Measurements from ENCODE around the gene PRR7.

PRR7 gene

DNA sequence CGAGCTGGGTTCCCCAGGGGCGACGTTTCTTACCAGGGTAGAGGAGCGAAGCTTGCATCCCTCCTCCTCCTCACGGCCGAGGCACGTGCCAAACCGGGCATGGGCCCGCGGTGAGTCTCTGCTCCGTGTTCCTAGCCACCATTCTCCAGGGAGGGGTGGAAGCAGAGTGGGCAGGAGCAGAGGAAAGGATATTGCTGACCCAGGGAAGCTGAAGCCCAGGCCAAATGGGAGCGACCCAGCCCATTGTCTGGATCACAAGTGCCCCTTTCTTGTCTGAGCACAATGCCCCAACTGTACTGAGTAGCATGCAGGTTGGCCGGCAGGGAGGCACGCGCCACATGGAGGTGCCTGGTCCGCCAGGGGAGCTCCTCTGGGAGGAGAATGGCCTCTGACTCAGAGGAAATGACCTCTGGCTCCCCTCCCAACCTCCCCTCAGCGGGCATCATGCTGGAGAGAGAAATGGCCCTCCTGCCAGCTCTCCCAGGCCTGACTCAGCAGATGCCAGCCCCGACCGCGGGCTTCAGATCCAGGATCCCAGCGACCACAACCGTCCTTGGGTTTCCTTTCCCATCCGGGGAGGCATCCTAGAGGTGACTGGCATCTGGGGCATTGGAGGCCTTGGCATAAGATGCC is 1.1 kb downstream of the PRR7 start:
- no peak; the same call in 1 of the 2 replicates for TF ChIP-seq RAD21 (IDR thresholded peaks at IDR 0.05; ENCODE audit: low read depth)
- no peak for TF ChIP-seq CEBPB (IDR thresholded peaks at IDR 0.05)
- TF ChIP-seq TEAD4 (IDR thresholded peaks at IDR 0.05), result peak; percentile 54
- no peak for TF ChIP-seq TAF1 (IDR thresholded peaks at IDR 0.05; ENCODE audit: low read depth)
- TF ChIP-seq, protein P1, sequence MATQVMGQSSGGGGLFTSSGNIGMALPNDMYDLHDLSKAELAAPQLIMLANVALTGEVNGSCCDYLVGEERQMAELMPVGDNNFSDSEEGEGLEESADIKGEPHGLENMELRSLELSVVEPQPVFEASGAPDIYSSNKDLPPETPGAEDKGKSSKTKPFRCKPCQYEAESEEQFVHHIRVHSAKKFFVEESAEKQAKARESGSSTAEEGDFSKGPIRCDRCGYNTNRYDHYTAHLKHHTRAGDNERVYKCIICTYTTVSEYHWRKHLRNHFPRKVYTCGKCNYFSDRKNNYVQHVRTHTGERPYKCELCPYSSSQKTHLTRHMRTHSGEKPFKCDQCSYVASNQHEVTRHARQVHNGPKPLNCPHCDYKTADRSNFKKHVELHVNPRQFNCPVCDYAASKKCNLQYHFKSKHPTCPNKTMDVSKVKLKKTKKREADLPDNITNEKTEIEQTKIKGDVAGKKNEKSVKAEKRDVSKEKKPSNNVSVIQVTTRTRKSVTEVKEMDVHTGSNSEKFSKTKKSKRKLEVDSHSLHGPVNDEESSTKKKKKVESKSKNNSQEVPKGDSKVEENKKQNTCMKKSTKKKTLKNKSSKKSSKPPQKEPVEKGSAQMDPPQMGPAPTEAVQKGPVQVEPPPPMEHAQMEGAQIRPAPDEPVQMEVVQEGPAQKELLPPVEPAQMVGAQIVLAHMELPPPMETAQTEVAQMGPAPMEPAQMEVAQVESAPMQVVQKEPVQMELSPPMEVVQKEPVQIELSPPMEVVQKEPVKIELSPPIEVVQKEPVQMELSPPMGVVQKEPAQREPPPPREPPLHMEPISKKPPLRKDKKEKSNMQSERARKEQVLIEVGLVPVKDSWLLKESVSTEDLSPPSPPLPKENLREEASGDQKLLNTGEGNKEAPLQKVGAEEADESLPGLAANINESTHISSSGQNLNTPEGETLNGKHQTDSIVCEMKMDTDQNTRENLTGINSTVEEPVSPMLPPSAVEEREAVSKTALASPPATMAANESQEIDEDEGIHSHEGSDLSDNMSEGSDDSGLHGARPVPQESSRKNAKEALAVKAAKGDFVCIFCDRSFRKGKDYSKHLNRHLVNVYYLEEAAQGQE (IDR thresholded peaks at IDR 0.05; ENCODE audit: low read depth), result no peak
- no peak for TF ChIP-seq FOXM1 (IDR thresholded peaks at IDR 0.05; ENCODE audit: borderline replicate concordance, low read depth)
- no peak for TF ChIP-seq EGR1 (IDR thresholded peaks at IDR 0.05)
- no peak for TF ChIP-seq CREB1 (IDR thresholded peaks at IDR 0.05; ENCODE audit: low read depth)
- TF ChIP-seq, protein P2, sequence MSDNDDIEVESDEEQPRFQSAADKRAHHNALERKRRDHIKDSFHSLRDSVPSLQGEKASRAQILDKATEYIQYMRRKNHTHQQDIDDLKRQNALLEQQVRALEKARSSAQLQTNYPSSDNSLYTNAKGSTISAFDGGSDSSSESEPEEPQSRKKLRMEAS (IDR thresholded peaks at IDR 0.05), result peak; percentile 95
- peak; percentile 76 for TF ChIP-seq NFIC (IDR thresholded peaks at IDR 0.05)
- TF ChIP-seq ZBTB7A (IDR thresholded peaks at IDR 0.05; ENCODE audit: low read depth), result peak; percentile 20; the same call in 1 of the 2 replicates
- peak; percentile 53; the same call in 1 of the 2 replicates for TF ChIP-seq TCF12 (IDR thresholded peaks at IDR 0.05; ENCODE audit: low read depth)
- TF ChIP-seq, protein P3, sequence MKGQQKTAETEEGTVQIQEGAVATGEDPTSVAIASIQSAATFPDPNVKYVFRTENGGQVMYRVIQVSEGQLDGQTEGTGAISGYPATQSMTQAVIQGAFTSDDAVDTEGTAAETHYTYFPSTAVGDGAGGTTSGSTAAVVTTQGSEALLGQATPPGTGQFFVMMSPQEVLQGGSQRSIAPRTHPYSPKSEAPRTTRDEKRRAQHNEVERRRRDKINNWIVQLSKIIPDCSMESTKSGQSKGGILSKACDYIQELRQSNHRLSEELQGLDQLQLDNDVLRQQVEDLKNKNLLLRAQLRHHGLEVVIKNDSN (IDR thresholded peaks at IDR 0.05), result peak; percentile 4; the same call in 1 of the 2 replicates
- TF ChIP-seq EP300 (IDR thresholded peaks at IDR 0.05; ENCODE audit: borderline replicate concordance), result no peak; the same call in 1 of the 2 replicates
- peak; percentile 66 for TF ChIP-seq YY1 (IDR thresholded peaks at IDR 0.05; ENCODE audit: low read depth)

DNA sequence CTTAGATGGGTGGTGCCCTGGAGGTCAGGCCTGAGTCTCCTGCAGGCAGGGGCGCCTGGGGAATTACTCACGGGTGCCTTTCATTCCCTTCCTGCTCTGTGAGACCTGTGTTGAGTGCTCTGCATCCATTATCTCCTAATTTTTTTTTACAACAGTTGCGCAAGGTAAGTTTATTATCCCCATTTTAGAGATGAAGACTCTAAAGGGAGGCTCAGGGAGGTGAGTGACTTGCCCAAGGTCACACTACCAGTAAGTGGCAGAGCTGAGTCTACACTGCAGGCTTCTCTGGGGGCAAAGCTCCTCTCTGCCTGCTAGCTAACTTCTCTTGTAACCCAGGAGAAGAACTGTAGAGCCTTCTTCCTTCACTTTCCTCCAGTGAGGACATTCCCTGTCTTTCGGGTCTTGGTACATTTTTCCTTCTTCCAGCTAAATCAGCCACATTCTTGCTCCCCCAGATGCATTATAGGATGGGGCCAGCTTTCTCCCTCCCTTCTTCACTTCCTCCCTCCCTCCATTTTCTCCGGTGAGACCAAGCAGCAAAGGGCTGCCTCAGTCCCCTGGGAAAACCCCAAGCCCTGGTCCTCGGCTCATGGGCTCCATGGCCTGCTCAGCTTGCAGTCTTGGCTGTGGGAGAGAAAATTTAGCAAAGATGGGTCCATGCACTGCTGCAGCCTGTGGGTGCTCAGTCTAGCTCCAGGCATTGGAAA is 1.8 kb downstream of the PRR7 start:
- 0 out of 2 replicates have a peak, but pooled peaks have one; percentile 0 for TF ChIP-seq TAF1 (IDR thresholded peaks at IDR 0.05; ENCODE audit: low read depth)
- no peak for TF ChIP-seq EGR1 (IDR thresholded peaks at IDR 0.05)
- TF ChIP-seq, protein P3 (IDR thresholded peaks at IDR 0.05), result no peak
- no peak for TF ChIP-seq TEAD4 (IDR thresholded peaks at IDR 0.05)
- TF ChIP-seq CEBPB (IDR thresholded peaks at IDR 0.05), result peak; percentile 46

DNA sequence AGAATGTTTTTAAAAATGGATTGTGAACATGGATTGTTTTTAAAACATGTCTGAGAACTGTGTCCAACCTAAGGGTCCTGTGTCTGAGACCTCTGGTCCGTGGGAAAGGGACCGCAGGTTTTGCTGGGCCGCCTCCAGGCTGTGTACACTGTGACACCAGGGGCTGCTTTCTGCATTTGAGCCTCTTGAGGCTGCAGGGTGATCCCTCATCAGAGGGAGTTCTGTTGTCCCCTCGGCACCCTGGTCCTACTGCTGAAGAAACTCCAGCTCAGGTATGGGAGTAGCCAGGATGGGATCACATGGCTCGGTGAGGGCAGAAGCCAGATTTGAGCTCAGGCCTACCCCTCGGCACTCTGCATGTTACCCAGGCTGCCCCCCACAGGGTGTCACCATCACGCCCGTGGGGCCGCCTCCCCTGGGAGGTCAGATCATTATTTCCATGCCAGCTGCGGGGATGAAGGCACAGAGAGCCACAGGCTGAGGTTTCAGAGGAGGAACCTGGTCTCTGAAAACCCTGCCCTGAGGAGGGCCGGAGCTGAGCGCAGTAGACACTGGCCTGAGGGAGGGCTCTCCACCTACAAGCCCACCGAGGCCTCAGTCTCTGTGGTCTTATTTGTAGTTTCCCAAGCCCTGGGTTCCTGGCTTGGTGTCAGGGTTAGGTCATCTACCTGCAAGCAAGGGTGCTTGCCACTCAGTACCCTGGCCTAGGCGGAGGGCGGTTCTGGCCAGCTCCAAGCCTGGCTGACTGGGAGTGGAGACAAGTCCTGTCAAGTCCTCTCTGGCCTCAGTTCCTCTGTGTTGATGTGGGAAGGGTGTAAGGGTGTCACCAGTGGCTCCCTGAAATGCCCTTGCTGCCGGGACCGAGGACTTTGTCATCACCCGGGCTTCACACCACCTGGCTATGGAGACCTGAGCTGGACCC is 2.8 kb downstream of the PRR7 start:
- TF ChIP-seq RAD21 (IDR thresholded peaks at IDR 0.05; ENCODE audit: low read depth) (no peak), EP300 (IDR thresholded peaks at IDR 0.05; ENCODE audit: borderline replicate concordance) (no peak), CREB1 (IDR thresholded peaks at IDR 0.05; ENCODE audit: low read depth) (no peak), ZBTB7A (IDR thresholded peaks at IDR 0.05; ENCODE audit: low read depth) (no peak)

DNA sequence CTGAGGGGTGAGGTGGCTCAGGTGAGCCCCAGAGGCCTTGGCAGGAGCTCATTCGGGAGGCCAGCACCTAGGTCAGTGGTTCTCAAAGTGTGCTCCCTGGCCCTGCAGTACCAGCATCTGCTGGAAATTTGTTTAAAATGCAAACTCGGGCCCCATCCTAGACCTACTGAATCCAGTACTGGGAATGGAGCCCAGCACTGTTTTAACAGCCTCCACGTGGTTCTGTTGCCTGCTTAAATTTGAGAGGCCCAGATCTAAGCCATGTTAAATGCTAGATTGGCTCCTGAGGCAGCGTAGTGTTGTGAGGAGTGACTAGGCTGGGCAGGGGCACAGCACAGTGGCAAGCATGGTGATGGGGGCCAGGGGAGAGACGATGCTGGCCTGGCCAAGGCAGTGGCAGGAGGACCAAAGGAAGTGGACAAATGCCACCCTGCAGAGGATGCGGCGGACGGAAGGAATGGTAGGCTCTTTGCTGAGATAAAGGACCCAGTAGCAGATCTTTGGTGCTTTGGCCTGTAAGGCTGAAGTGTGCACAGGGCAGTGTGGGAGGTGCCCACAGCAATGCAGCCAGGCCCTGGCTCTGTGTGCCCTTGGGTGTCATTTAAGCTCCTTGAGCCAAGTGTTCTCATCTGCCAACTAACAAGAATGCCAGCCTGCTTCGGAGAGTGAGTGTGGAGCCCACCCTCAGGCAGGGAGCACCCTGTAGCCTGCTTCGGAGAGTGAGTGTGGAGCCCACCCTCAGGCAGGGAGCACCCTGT is 4.2 kb downstream of the PRR7 start:
- TF ChIP-seq NFIC (IDR thresholded peaks at IDR 0.05) (no peak), CEBPB (IDR thresholded peaks at IDR 0.05) (no peak), FOXM1 (IDR thresholded peaks at IDR 0.05; ENCODE audit: borderline replicate concordance, low read depth) (no peak), TAF1 (IDR thresholded peaks at IDR 0.05; ENCODE audit: low read depth) (no peak), EP300 (IDR thresholded peaks at IDR 0.05; ENCODE audit: borderline replicate concordance) (no peak)
- TF ChIP-seq, protein P1 (IDR thresholded peaks at IDR 0.05; ENCODE audit: low read depth), result no peak
- TF ChIP-seq, protein P2 (IDR thresholded peaks at IDR 0.05), result no peak

Data from Ishikawa (cell line).